GM18519 (cell line): ENCODE measurements around the gene UACA.

Source experiments
- ATAC-seq: cut with Tn5 transposase; IDR thresholded peaks from one replicate; pipeline ENCODE4 v1.9.1; 2021; ENCODE audit warnings: mild to moderate bottlenecking, moderate library complexity; ENCODE audit not compliant: unreplicated experiment, low FRiP score

UACA gene

GRCh38 chr15:70712271-70712670 is 51.1 kb downstream of the UACA start:
- no peak for ATAC-seq

- no peak for ATAC-seq
These were observed 52.6 kb downstream of the UACA start for GRCh38 chr15:70710714-70711113.

GRCh38 chr15:70708839-70709238 is 54.5 kb downstream of the UACA start:
- ATAC-seq = no peak

GRCh38 chr15:70707686-70708300 is 55.6 kb downstream of the UACA start:
- no peak for ATAC-seq

- ATAC-seq = no peak
These were observed 58.6 kb downstream of the UACA start for GRCh38 chr15:70704731-70705130.

GRCh38 chr15:70704166-70704565 is 59.2 kb downstream of the UACA start:
- no peak for ATAC-seq

- no peak for ATAC-seq
These were observed 60.1 kb downstream of the UACA start for GRCh38 chr15:70703096-70703878.

- ATAC-seq = no peak
These were observed 60.8 kb downstream of the UACA start for GRCh38 chr15:70702584-70702983.

- no peak for ATAC-seq
These were observed 61.3 kb downstream of the UACA start for GRCh38 chr15:70701891-70702568.

GRCh38 chr15:70701171-70701570 is 62.2 kb downstream of the UACA start:
- ATAC-seq = no peak

GRCh38 chr15:70699890-70700289 is 63.5 kb downstream of the UACA start:
- no peak for ATAC-seq

GRCh38 chr15:70698836-70699390 is 64.4 kb downstream of the UACA start:
- ATAC-seq = no peak

GRCh38 chr15:70698426-70698825 is 64.9 kb downstream of the UACA start:
- ATAC-seq = no peak

- ATAC-seq = no peak
These were observed 72.7 kb downstream of the UACA start for GRCh38 chr15:70690491-70691276.

GRCh38 chr15:70690021-70690420 is 73.3 kb downstream of the UACA start:
- no peak for ATAC-seq

GRCh38 chr15:70687482-70687881 is 75.9 kb downstream of the UACA start:
- ATAC-seq = no peak

GRCh38 chr15:70680817-70681216 is 82.5 kb downstream of the UACA start:
- ATAC-seq = no peak

- no peak for ATAC-seq
These were observed 83.5 kb downstream of the UACA start for GRCh38 chr15:70679919-70680231.

GRCh38 chr15:70672081-70672480 is 91.3 kb downstream of the UACA start:
- peak; percentile 51 for ATAC-seq

GRCh38 chr15:70670680-70671079 is 92.7 kb downstream of the UACA start:
- no peak for ATAC-seq
